ENCODE results near the gene PDE4D.

- no peak for TF ChIP-seq ATF3 (CRISPR knock-in tag; conservative IDR thresholded peaks at IDR 0.05)
- TF ChIP-seq CTCF (IDR thresholded peaks at IDR 0.05) = no peak
These were observed 414.4 kb downstream of the PDE4D start for GRCh38 chr5:59479086-59479485.
